H1 (cell line): ENCODE results near the gene IFT122. TPM values are rescaled to one million over a fixed set of nuclear protein-coding genes. Genes with fewer than 3 reads are reported as not detected.

ENCODE experiments used
- ATF3 ChIP-seq: IDR thresholded peaks from 2 replicates; pipeline ENCODE4 v1.6.1; 2011; ENCODE audit warnings: low read depth, mild to moderate bottlenecking, low read length; ENCODE audit not compliant: insufficient read depth
- BCL11A ChIP-seq, 2 experiments: IDR thresholded peaks; one replicate each; pipeline ENCODE4 v1.6.1; 2011; ENCODE audit warnings: low read depth in 2 of 2, low read length in 2 of 2, mild to moderate bottlenecking in 2 of 2
- CHD2 ChIP-seq: IDR thresholded peaks from 2 replicates; pipeline ENCODE4 v1.6.1; 2012; ENCODE audit warnings: low read length, improper control_type of control experiment
- CREB1 ChIP-seq: IDR thresholded peaks from 2 replicates; pipeline ENCODE4 v1.6.1; 2012; ENCODE audit warnings: inconsistent platforms
- CTCF ChIP-seq, 3 experiments: IDR thresholded peaks; 1 replicate in 2 of 3; 2 replicates in 1 of 3; pipeline versions ENCODE4 v1.5.1 to v1.6.1; 2011; ENCODE audit warnings: low read length in 3 of 3, mild to moderate bottlenecking in 3 of 3, inconsistent platforms in 2 of 3, low read depth in 1 of 3, moderate library complexity in 1 of 3; ENCODE audit not compliant: insufficient read depth in 1 of 3; ENCODE audit errors: control extremely low read depth in 1 of 3
- GTF2F1 ChIP-seq: IDR thresholded peaks from 2 replicates; pipeline ENCODE4 v1.6.1; 2012; ENCODE audit warnings: low read depth, low read length, improper control_type of control experiment, borderline replicate concordance
- HDAC2 ChIP-seq, 2 experiments: fragments of 300-600 bp in 1 of 2; sonication (generic) in 1 of 2; IDR thresholded peaks; 2 replicates each; pipeline ENCODE4 v1.6.1; 2011 to 2012; ENCODE audit warnings: low read depth in 2 of 2, low read length in 2 of 2, mild to moderate bottlenecking in 2 of 2, moderate library complexity in 2 of 2, borderline replicate concordance in 1 of 2, inconsistent platforms in 1 of 2
- JUN ChIP-seq: IDR thresholded peaks from 2 replicates; pipeline ENCODE4 v1.6.1; 2011; ENCODE audit warnings: low read depth, mild to moderate bottlenecking, improper control_type of control experiment, low read length
- KDM5A ChIP-seq: fragments of 200-600 bp; IDR thresholded peaks from 2 replicates; pipeline ENCODE4 v1.7.1; 2012; ENCODE audit warnings: mild to moderate bottlenecking, low read length, inconsistent platforms, mixed read lengths
- MAFK ChIP-seq: IDR thresholded peaks from 2 replicates; pipeline ENCODE4 v1.6.1; 2012; ENCODE audit warnings: low read depth, mild to moderate bottlenecking, improper control_type of control experiment, low read length
- RNF2 ChIP-seq: fragments of 200-900, 300-1000 bp; sonication (generic); IDR thresholded peaks from 2 replicates; pipeline ENCODE4 v1.7.1; 2016; ENCODE audit warnings: borderline replicate concordance, low read depth, mild to moderate bottlenecking, antibody characterized with exemption, low read length; ENCODE audit not compliant: poor library complexity, severe bottlenecking; ENCODE audit errors: missing control alignments
- SAP30 ChIP-seq: fragments of 300-600 bp; sonication (generic); IDR thresholded peaks from 2 replicates; pipeline ENCODE4 v1.7.1; 2012; ENCODE audit warnings: low read length, moderate library complexity, mild to moderate bottlenecking, inconsistent platforms; ENCODE audit not compliant: insufficient read depth, insufficient replicate concordance
- SIN3A ChIP-seq, 2 experiments: IDR thresholded peaks in 1 of 2; conservative IDR thresholded peaks in 1 of 2; 2 replicates each; pipeline ENCODE4 v1.6.1; 2011 to 2012; ENCODE audit warnings: low read length in 2 of 2, improper control_type of control experiment in 1 of 2, low read depth in 1 of 2, mild to moderate bottlenecking in 1 of 2
- SIRT6 ChIP-seq: IDR thresholded peaks from one replicate; pipeline ENCODE4 v1.7.1; 2012; ENCODE audit warnings: low read length, inconsistent platforms
- SP4 ChIP-seq: IDR thresholded peaks from 2 replicates; pipeline ENCODE4 v1.6.1; 2012; ENCODE audit warnings: low read length, inconsistent platforms
- TAF1 ChIP-seq: IDR thresholded peaks from 2 replicates; pipeline ENCODE4 v1.6.1; 2011; ENCODE audit warnings: mild to moderate bottlenecking, low read depth, low read length
- TBP ChIP-seq: IDR thresholded peaks from 2 replicates; pipeline ENCODE4 v1.6.1; 2011; ENCODE audit warnings: low read depth, low read length, improper control_type of control experiment
- YY1 ChIP-seq: IDR thresholded peaks from 2 replicates; pipeline ENCODE4 v1.6.1; 2011; ENCODE audit warnings: low read depth, mild to moderate bottlenecking, low read length
- ZNF274 ChIP-seq: IDR thresholded peaks from 2 replicates; pipeline ENCODE4 v1.7.0; 2012; ENCODE audit warnings: low read length, borderline replicate concordance; ENCODE audit errors: extremely low read depth
- polyA plus RNA-seq, 7 experiments: library from polyadenylated mRNA; depleted of rRNA in 3 of 7; stranded (reverse) in 5 of 7; unstranded in 2 of 7; fragments of >200 nt in 5 of 7; fragments of 200-250 nt in 2 of 7; gene quantifications; 1 replicate in 5 of 7; 2 replicates in 1 of 7; 4 replicates in 1 of 7; pipeline versions ENCODE4 v1.2.1 to v1.2.3, GENCODE V29; 2011 to 2013; ENCODE audit warnings: missing spikeins in 2 of 7, mixed read lengths in 2 of 7
- total RNA-seq: library from RNA; stranded (reverse); fragmentation: NEBNext Ultra II Directional; extraction: Animal tissue kit (Norgen Biotek cat#: 25700); gene quantifications from 2 replicates; pipeline ENCODE4 v1.2.1, GENCODE V29; 2021
- TF ChIP-seq, protein P1 (sequence below): IDR thresholded peaks from 2 replicates; pipeline ENCODE4 v1.6.1; 2012; ENCODE audit warnings: inconsistent platforms

The IFT122 gene
- total and polyA plus RNA-seq, 2 of the 8 experiments (the other 6 are each of a cell fraction or from before 2014, with no cell fraction given): 23.7 to 25.1 TPM

- TF ChIP-seq CTCF (IDR thresholded peaks at IDR 0.05; ENCODE audit: control extremely low read depth in 1 of 3, insufficient read depth in 1 of 3, low read depth in 1 of 3, low read length in 3 of 3) (no peak), GTF2F1 (no peak), KDM5A (no peak), ATF3 (peak; percentile 50), MAFK (no peak), CHD2 (no peak), BCL11A (IDR thresholded peaks at IDR 0.05; ENCODE audit: low read depth in 2 of 2, low read length in 2 of 2) (no peak), CREB1 (peak; percentile 67), SP4 (peak; percentile 98), HDAC2 (IDR thresholded peaks at IDR 0.05; ENCODE audit: borderline replicate concordance in 1 of 2, low read depth in 2 of 2, low read length in 2 of 2) (peak in 1 of 2 experiments; percentile 75; a peak in 2 of 4 replicates), RNF2 (no peak), SIRT6 (no peak), TAF1 (peak; percentile 88), SAP30 (no peak), TBP (peak; percentile 51; the same call in 1 of the 2 replicates), SIN3A (conservative IDR thresholded peaks at IDR 0.05 in 1 of 2, IDR thresholded peaks at IDR 0.05 in 1 of 2; ENCODE audit: low read depth in 1 of 2, low read length in 2 of 2) (peak; percentile 55 to 70; a peak in 1 of 4 replicates), ZNF274 (no peak), YY1 (peak; percentile 92), JUN (no peak)
- TF ChIP-seq, protein P1, sequence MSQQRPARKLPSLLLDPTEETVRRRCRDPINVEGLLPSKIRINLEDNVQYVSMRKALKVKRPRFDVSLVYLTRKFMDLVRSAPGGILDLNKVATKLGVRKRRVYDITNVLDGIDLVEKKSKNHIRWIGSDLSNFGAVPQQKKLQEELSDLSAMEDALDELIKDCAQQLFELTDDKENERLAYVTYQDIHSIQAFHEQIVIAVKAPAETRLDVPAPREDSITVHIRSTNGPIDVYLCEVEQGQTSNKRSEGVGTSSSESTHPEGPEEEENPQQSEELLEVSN: peak; percentile 46; the same call in 1 of the 2 replicates
Observed at GRCh38 chr3:129439817-129440617, at the start of gene IFT122, which contains the start of gene MBD4 (continued).
